HG03196 (cell line): ENCODE measurements around the gene CCNE1.
"Not testable (repeated sequence)": the region's sequence is repeated elsewhere in the genome, so short reads cannot be mapped to it uniquely, and the experiment has no call there.

Experiments used
- ATAC-seq: cut with Tn5 transposase; IDR thresholded peaks from one replicate; pipeline ENCODE4 v1.9.1; 2021; ENCODE audit not compliant: unreplicated experiment

The CCNE1 gene

GRCh38 chr19:29812080-29812880, 489 bp downstream of the CCNE1 start:
- peak; percentile 10 for ATAC-seq

- ATAC-seq, result no peak
These were observed 1.1 kb downstream of the CCNE1 start for GRCh38 chr19:29812881-29813275.

GRCh38 chr19:29813642-29814041, 1.9 kb downstream of the CCNE1 start:
- ATAC-seq, result no peak

GRCh38 chr19:29815231-29815630, 3.4 kb downstream of the CCNE1 start:
- ATAC-seq, result no peak

GRCh38 chr19:29817316-29817715, 5.5 kb downstream of the CCNE1 start:
- ATAC-seq, result no peak

- no peak for ATAC-seq
These were observed 7.5 kb downstream of the CCNE1 start for GRCh38 chr19:29819300-29819699.

- ATAC-seq, result no peak
These were observed 8.2 kb downstream of the CCNE1 start for GRCh38 chr19:29819986-29820385.

- ATAC-seq, result no peak
These were observed 12.0 kb downstream of the CCNE1 start for GRCh38 chr19:29823581-29824330.

- not testable (repeated sequence) for ATAC-seq
These were observed 13.5 kb downstream of the CCNE1 start for GRCh38 chr19:29825263-29825662.

- ATAC-seq, result no peak
These were observed 19.3 kb downstream of the CCNE1 start for GRCh38 chr19:29831041-29831548.

GRCh38 chr19:29831686-29832085, 19.9 kb downstream of the CCNE1 start:
- ATAC-seq, result no peak

GRCh38 chr19:29832801-29833200, 21.0 kb downstream of the CCNE1 start:
- ATAC-seq, result no peak

- ATAC-seq, result no peak
These were observed 21.9 kb downstream of the CCNE1 start for GRCh38 chr19:29833614-29834261.

GRCh38 chr19:29834991-29835846, 23.4 kb downstream of the CCNE1 start:
- ATAC-seq, result no peak

GRCh38 chr19:29836409-29836825, 24.6 kb downstream of the CCNE1 start:
- peak; percentile 56 for ATAC-seq

GRCh38 chr19:29837448-29837981, 25.7 kb downstream of the CCNE1 start:
- ATAC-seq, result peak; percentile 75

GRCh38 chr19:29837996-29838395, 26.2 kb downstream of the CCNE1 start:
- ATAC-seq, result no peak

- ATAC-seq, result no peak
These were observed 28.5 kb downstream of the CCNE1 start for GRCh38 chr19:29840066-29840950.

GRCh38 chr19:29841209-29841558, 29.4 kb downstream of the CCNE1 start:
- ATAC-seq, result no peak
